IPS-18a (cell line): ENCODE results near the gene GAS7.

Source experiments
- H3K27ac ChIP-seq: one replicate; pipeline ENCODE4 v1.5.1; 2013; ENCODE audit warnings: low read length
- H3K27me3 ChIP-seq: one replicate; pipeline ENCODE4 v1.6.1; 2013; ENCODE audit warnings: mild to moderate bottlenecking, low read length; ENCODE audit not compliant: control insufficient read depth, insufficient read depth
- H3K36me3 ChIP-seq: one replicate; pipeline ENCODE4 v1.6.1; 2013; ENCODE audit warnings: low read depth, low read length; ENCODE audit not compliant: control insufficient read depth
- H3K4me1 ChIP-seq: one replicate; pipeline ENCODE4 v1.6.1; 2013; ENCODE audit warnings: low read depth, low read length; ENCODE audit not compliant: control insufficient read depth
- H3K4me3 ChIP-seq: one replicate; pipeline ENCODE4 v1.5.1; 2013; ENCODE audit warnings: low read length
- H3K9ac ChIP-seq: one replicate; pipeline ENCODE4 v1.6.1; 2013; ENCODE audit warnings: mild to moderate bottlenecking, low read length, moderate library complexity
- H3K9me3 ChIP-seq: one replicate; pipeline ENCODE4 v1.6.1; 2013; ENCODE audit warnings: low read depth, low read length; ENCODE audit not compliant: control insufficient read depth

The GAS7 gene

GRCh38 chr17:10217916-10218315 lies 19.5 kb upstream of the GAS7 start:
- peaks cover 6% of the 10 kb centered on the region for H3K4me1 ChIP-seq
- no peaks in the 10 kb centered on the region for H3K27me3 ChIP-seq

DNA sequence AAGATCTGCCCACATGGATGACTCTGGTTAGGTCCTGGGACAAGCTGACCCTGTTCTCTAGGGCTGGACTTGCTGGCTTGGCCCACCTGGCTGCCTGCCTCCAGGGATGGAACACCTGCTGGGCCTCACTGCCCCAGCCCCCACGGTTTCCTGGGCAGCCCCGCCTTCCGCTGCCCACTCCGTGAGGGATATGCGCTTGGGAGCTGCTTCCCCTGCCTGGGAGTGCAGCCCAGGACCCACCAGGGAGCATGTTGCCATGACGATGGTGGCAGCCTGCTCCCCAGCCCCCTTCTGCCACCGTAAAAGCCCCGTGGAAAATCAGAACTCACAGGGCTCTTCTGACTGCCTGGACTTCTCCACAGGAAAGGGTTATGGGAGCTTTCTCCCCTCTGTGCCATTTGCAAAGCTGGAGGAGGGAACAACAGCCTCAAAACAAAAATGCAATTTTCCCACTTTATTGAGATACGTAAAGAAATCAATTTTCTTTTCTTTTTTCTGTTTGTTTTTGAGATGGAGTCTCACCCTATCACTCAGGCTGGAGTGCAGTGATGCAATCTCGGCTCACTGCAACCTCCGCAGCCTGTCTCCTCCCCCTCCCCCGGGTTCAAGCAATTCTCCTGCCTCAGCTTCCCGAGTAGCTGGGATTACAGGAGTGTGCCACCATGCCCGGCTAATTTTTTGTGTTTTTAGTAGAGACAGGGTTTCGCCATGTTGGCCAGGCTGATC lies 18.0 kb upstream of the GAS7 start:
- H3K27me3 ChIP-seq: no peaks in the 10 kb centered on the region
- H3K36me3 ChIP-seq: no peaks in the 10 kb centered on the region
- peaks cover 6% of the 10 kb centered on the region for H3K4me1 ChIP-seq
- H3K9ac ChIP-seq: no peak overlapping the region
- H3K27ac ChIP-seq: no peak overlapping the region
- peak overlapping the region; percentile 30 for H3K4me3 ChIP-seq
- H3K9me3 ChIP-seq: no peaks in the 10 kb centered on the region

More at GRCh38 chr17:10217916-10218315, 19.5 kb upstream of the GAS7 start:
- Histone ChIP-seq H3K9me3 (no peaks in the 10 kb centered on the region), H3K4me3 (no peak overlapping the region), H3K9ac (no peak overlapping the region), H3K36me3 (no peaks in the 10 kb centered on the region), H3K27ac (no peak overlapping the region)

GRCh38 chr17:10215286-10215685 lies 16.9 kb upstream of the GAS7 start:
- Histone ChIP-seq H3K4me3 (no peak overlapping the region), H3K27me3 (no peaks in the 10 kb centered on the region), H3K4me1 (peaks cover 11% of the 10 kb centered on the region), H3K27ac (no peak overlapping the region), H3K36me3 (no peaks in the 10 kb centered on the region), H3K9ac (no peak overlapping the region), H3K9me3 (no peaks in the 10 kb centered on the region)

GRCh38 chr17:10211666-10212065 lies 13.3 kb upstream of the GAS7 start:
- no peak overlapping the region for H3K9ac ChIP-seq

GRCh38 chr17:10210151-10210574 lies 11.8 kb upstream of the GAS7 start:
- Histone ChIP-seq H3K4me1 (peaks cover 15% of the 10 kb centered on the region), H3K9me3 (peaks cover 9% of the 10 kb centered on the region), H3K4me3 (no peak overlapping the region), H3K36me3 (no peaks in the 10 kb centered on the region), H3K27ac (no peak overlapping the region), H3K9ac (no peak overlapping the region), H3K27me3 (no peaks in the 10 kb centered on the region)

More at GRCh38 chr17:10211666-10212065, 13.3 kb upstream of the GAS7 start:
- no peaks in the 10 kb centered on the region for H3K36me3 ChIP-seq
- H3K4me1 ChIP-seq: peaks cover 22% of the 10 kb centered on the region
- no peaks in the 10 kb centered on the region for H3K27me3 ChIP-seq
- no peak overlapping the region for H3K27ac ChIP-seq
- H3K9me3 ChIP-seq: no peaks in the 10 kb centered on the region
- H3K4me3 ChIP-seq: no peak overlapping the region

DNA sequence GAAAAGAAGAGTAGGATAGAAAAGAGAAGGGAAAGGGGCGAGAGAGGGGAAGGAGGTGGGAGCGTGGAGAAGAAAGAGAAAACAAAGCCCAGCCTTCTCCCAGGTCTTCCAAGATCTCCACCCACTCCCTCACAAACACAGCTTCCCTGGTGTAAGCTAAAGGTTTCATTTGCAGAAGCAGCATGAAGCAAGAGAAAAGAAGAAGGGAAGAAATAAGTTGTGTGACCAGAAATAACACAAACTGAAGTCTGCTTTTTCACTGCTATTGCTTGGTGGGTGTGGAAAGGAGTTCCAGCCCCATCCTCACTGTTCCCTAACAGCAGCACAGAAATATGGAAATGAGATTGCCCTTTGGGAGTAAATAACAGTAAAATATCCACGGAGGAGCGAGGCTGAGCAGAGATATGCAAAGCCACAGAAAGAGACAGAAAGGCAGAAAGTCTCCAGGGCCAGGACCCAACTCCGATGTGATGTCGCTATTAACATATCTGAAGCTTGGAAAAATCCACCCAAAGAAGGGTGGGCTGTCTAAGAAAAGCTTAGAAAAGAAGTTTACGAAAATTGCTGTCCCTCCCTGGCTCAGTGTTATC lies 10.3 kb upstream of the GAS7 start:
- Histone ChIP-seq H3K4me3 (no peak overlapping the region), H3K9ac (no peak overlapping the region), H3K36me3 (no peaks in the 10 kb centered on the region), H3K9me3 (peaks cover 15% of the 10 kb centered on the region), H3K27me3 (no peaks in the 10 kb centered on the region), H3K27ac (no peak overlapping the region), H3K4me1 (peaks cover 15% of the 10 kb centered on the region)

DNA sequence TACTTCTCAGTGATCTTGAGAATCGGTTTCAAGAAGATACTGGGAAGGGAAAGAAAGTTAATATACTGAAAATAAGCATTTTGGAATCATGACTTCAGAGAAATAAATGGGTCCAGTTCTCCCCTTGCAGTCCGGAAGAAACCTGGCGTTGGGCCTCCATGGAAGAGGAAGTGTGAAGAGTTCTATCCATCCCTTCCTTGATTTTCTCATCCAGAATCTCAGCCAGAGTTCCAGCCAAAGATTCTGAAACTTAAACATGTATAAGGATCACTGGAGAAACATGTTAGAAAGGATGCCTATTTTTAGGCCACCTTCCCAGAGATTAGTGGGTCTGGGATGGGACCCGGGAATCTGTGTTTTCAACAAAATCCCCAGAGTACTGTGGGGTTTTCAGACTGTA lies 8.7 kb upstream of the GAS7 start:
- peaks cover 15% of the 10 kb centered on the region for H3K4me1 ChIP-seq
- H3K9me3 ChIP-seq: peaks cover 15% of the 10 kb centered on the region
- no peak overlapping the region for H3K4me3 ChIP-seq
- no peak overlapping the region for H3K9ac ChIP-seq
- H3K27ac ChIP-seq: no peak overlapping the region
- H3K36me3 ChIP-seq: no peaks in the 10 kb centered on the region
- H3K27me3 ChIP-seq: no peaks in the 10 kb centered on the region

DNA sequence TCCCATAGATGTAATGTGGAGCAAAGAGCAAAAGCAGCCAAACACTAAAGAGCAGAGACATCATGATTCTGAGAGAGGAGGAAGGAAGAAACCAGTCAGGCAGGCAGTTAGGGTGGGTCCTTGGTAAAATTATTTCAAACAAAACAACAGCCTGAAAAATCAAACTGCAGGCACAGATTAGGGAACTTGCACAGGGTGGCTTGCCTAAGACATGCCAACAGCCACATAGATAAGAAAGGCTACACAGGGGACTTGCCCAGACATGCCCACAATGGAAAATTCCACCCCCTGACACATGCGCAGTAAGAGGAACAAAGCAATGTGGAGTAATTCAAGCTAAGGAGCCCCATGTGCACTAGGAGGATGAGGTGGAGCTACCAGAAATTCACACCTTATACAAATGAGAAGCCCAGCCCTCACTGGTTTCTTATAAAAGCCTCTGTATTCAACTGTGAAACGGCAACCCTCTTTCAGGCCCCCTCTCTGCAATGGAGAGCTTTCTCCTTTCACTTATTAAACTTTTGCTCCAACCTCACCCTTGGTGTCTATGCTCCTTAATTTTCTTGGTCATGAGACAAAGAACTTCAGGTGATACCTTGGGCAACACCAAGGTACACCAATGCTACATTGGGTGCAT lies 7.3 kb upstream of the GAS7 start:
- H3K27ac ChIP-seq: no peak overlapping the region
- no peaks in the 10 kb centered on the region for H3K36me3 ChIP-seq
- H3K4me3 ChIP-seq: no peak overlapping the region
- H3K9me3 ChIP-seq: peaks cover 15% of the 10 kb centered on the region
- H3K27me3 ChIP-seq: peaks cover 11% of the 10 kb centered on the region
- H3K4me1 ChIP-seq: peaks cover 14% of the 10 kb centered on the region
- H3K9ac ChIP-seq: no peak overlapping the region

GRCh38 chr17:10201680-10202079 lies 3.3 kb upstream of the GAS7 start:
- Histone ChIP-seq H3K4me1 (no peaks in the 10 kb centered on the region), H3K27ac (no peak overlapping the region), H3K9me3 (peaks cover 15% of the 10 kb centered on the region), H3K9ac (no peak overlapping the region), H3K36me3 (no peaks in the 10 kb centered on the region), H3K27me3 (peaks cover 46% of the 10 kb centered on the region), H3K4me3 (no peak overlapping the region)

DNA sequence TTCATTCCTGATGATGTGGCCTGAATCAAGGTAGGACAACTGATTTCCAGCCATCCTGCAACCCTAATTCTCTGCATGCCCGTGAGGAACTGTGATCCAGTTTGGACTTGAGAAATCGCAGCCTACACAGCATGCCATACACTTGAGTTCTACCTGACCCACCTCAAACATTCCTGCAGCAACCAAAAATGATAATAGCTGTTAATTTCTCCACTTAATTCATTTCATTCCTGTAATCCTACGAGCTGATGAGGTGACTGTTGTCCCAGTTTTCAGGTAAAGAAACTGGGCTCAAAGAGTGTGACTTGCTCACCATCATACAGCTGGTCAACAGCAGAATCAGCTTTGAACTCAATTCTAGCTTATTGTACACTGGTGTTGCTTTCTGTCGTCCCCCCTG lies 2.2 kb upstream of the GAS7 start:
- peaks cover 56% of the 10 kb centered on the region for H3K27me3 ChIP-seq

GRCh38 chr17:10200016-10200415 lies 1.6 kb upstream of the GAS7 start:
- Histone ChIP-seq H3K4me3 (no peak overlapping the region), H3K36me3 (no peaks in the 10 kb centered on the region), H3K27me3 (peaks cover 56% of the 10 kb centered on the region), H3K9me3 (peaks cover 6% of the 10 kb centered on the region), H3K9ac (no peak overlapping the region), H3K27ac (no peak overlapping the region), H3K4me1 (no peaks in the 10 kb centered on the region)

More for the DNA sequence above, 2.2 kb upstream of the GAS7 start:
- Histone ChIP-seq H3K4me3 (no peak overlapping the region), H3K9me3 (peaks cover 10% of the 10 kb centered on the region), H3K4me1 (no peaks in the 10 kb centered on the region), H3K9ac (no peak overlapping the region), H3K27ac (no peak overlapping the region), H3K36me3 (no peaks in the 10 kb centered on the region)
